HG03439 (cell line): ENCODE measurements around the gene SLC12A4.
"Not testable (repeated sequence)": the region's sequence is repeated elsewhere in the genome, so short reads cannot be mapped to it uniquely, and the experiment has no call there.

ENCODE experiments used
- ATAC-seq: cut with Tn5 transposase; IDR thresholded peaks from one replicate; pipeline ENCODE4 v1.9.1; 2021; ENCODE audit warnings: mild to moderate bottlenecking, moderate library complexity; ENCODE audit not compliant: unreplicated experiment

Gene SLC12A4

GRCh38 chr16:67968400-67969253, at the start of gene SLC12A4:
Gene SLC12A4, minus strand, starts transcription at chr16:67968637. Its CDS starts 84 bp downstream, at chr16:67968553.
- peak; percentile 75 for ATAC-seq

GRCh38 chr16:68015681-68016080, 47.2 kb upstream of the SLC12A4 start, which contains the start of gene DPEP2NB:
Gene DPEP2NB, minus strand, starts transcription at chr16:68015911. Its CDS starts 141 bp downstream, at chr16:68015770.
- ATAC-seq = no peak

GRCh38 chr16:68013440-68013839, 45.0 kb upstream of the SLC12A4 start:
- no peak for ATAC-seq

GRCh38 chr16:68009872-68010271, 41.4 kb upstream of the SLC12A4 start:
- not testable (repeated sequence) for ATAC-seq

GRCh38 chr16:68009157-68009735, 40.8 kb upstream of the SLC12A4 start:
- ATAC-seq = no peak

- ATAC-seq = no peak
Observed at GRCh38 chr16:68005786-68006286, 37.4 kb upstream of the SLC12A4 start.

- no peak for ATAC-seq
Observed at GRCh38 chr16:68005211-68005610, 36.8 kb upstream of the SLC12A4 start.

GRCh38 chr16:68003031-68003430, 34.6 kb upstream of the SLC12A4 start:
- ATAC-seq = no peak

- ATAC-seq = no peak
Observed at GRCh38 chr16:68000450-68000849, 32.0 kb upstream of the SLC12A4 start.

GRCh38 chr16:67999985-68000384, 31.5 kb upstream of the SLC12A4 start:
- no peak for ATAC-seq

- ATAC-seq = not testable (repeated sequence)
Observed at GRCh38 chr16:67998779-67999688, 30.6 kb upstream of the SLC12A4 start, which contains the start of gene DPEP2. Gene DPEP2, minus strand, starts transcription at chr16:67999484. Its CDS starts 6,272 bp downstream, at chr16:67993212.

- ATAC-seq = not testable (repeated sequence)
Observed at GRCh38 chr16:67998231-67998778, 29.9 kb upstream of the SLC12A4 start.

GRCh38 chr16:67996666-67997065, 28.2 kb upstream of the SLC12A4 start:
- ATAC-seq = no peak

- ATAC-seq = no peak
Observed at GRCh38 chr16:67995423-67995822, 27.0 kb upstream of the SLC12A4 start.

- ATAC-seq = not testable (repeated sequence)
Observed at GRCh38 chr16:67994040-67994408, 25.6 kb upstream of the SLC12A4 start.

GRCh38 chr16:67993207-67994039, 25.0 kb upstream of the SLC12A4 start:
- peak; percentile 79 for ATAC-seq

GRCh38 chr16:67992661-67993206, 24.3 kb upstream of the SLC12A4 start:
- no peak for ATAC-seq

GRCh38 chr16:67990018-67990386, 21.6 kb upstream of the SLC12A4 start:
- ATAC-seq = no peak

GRCh38 chr16:67989322-67990017, 21.0 kb upstream of the SLC12A4 start:
- ATAC-seq = no peak
